H9 (cell line): ENCODE data around the gene SMTN. TPM values are rescaled to one million over a fixed set of nuclear protein-coding genes. Genes with fewer than 3 reads are reported as not detected.

ENCODE experiments used
- DNase-seq: peaks from one replicate; pipeline ENCODE4 v3.0.0-alpha.2; 2017
- H2AFZ ChIP-seq: one replicate; pipeline ENCODE4 v1.6.1; 2013; ENCODE audit warnings: mild to moderate bottlenecking, low read length, control low read depth, moderate library complexity
- H2AK5ac ChIP-seq: 2 replicates; pipeline ENCODE4 v1.6.1; 2013; ENCODE audit warnings: low read length, control low read depth, mixed read lengths; ENCODE audit not compliant: insufficient read length
- H2BK120ac ChIP-seq: one replicate; pipeline ENCODE4 v1.6.1; 2013; ENCODE audit warnings: low read depth, mild to moderate bottlenecking, low read length, control low read depth, inconsistent platforms; ENCODE audit not compliant: poor library complexity, severe bottlenecking
- H2BK12ac ChIP-seq: 2 replicates; pipeline ENCODE4 v1.6.1; 2013; ENCODE audit warnings: low read length, control low read depth, mixed read lengths, low read depth; ENCODE audit not compliant: insufficient read length
- H2BK15ac ChIP-seq: 2 replicates; pipeline ENCODE4 v1.6.1; 2013; ENCODE audit warnings: low read depth, low read length, control low read depth
- H2BK20ac ChIP-seq: one replicate; pipeline ENCODE4 v1.6.1; 2013; ENCODE audit warnings: low read depth, mild to moderate bottlenecking, low read length, control low read depth, inconsistent platforms; ENCODE audit not compliant: poor library complexity, severe bottlenecking
- H2BK5ac ChIP-seq: 2 replicates; pipeline ENCODE4 v1.6.1; 2013; ENCODE audit warnings: low read length, control low read depth, mixed read lengths; ENCODE audit not compliant: insufficient read length
- H3K14ac ChIP-seq: 2 replicates; pipeline ENCODE4 v1.6.1; 2013; ENCODE audit warnings: low read length, control low read depth; ENCODE audit not compliant: insufficient read depth
- H3K18ac ChIP-seq: 2 replicates; pipeline ENCODE4 v1.6.1; 2013; ENCODE audit warnings: low read depth, mild to moderate bottlenecking, mixed read lengths, low read length, control low read depth; ENCODE audit not compliant: insufficient read length
- H3K23ac ChIP-seq: 2 replicates; pipeline ENCODE4 v1.6.1; 2013; ENCODE audit warnings: low read length, control low read depth, mixed read lengths, low read depth; ENCODE audit not compliant: insufficient read length
- H3K23me2 ChIP-seq: 2 replicates; pipeline ENCODE4 v1.6.1; 2013; ENCODE audit warnings: low read depth, mild to moderate bottlenecking, mixed read lengths, low read length, control low read depth; ENCODE audit not compliant: insufficient read length, poor library complexity, severe bottlenecking
- H3K27ac ChIP-seq: 2 replicates; pipeline ENCODE4 v1.5.1; 2013; ENCODE audit warnings: low read length, control low read depth, mixed read lengths, low read depth; ENCODE audit not compliant: insufficient read length
- H3K27me3 ChIP-seq: 2 replicates; pipeline ENCODE4 v1.6.1; 2013; ENCODE audit warnings: low read length, control low read depth, inconsistent platforms; ENCODE audit not compliant: insufficient read depth
- H3K4ac ChIP-seq: 2 replicates; pipeline ENCODE4 v1.6.1; 2013; ENCODE audit warnings: low read depth, mild to moderate bottlenecking, control low read depth, inconsistent platforms, low read length, moderate library complexity
- H3K4me1 ChIP-seq: 2 replicates; pipeline ENCODE4 v1.6.1; 2013; ENCODE audit warnings: low read length, control low read depth, inconsistent platforms; ENCODE audit not compliant: insufficient read depth
- H3K4me2 ChIP-seq: 2 replicates; pipeline ENCODE4 v1.6.1; 2013; ENCODE audit warnings: low read length, control low read depth, mixed read lengths; ENCODE audit not compliant: insufficient read length, insufficient read depth
- H3K56ac ChIP-seq: 2 replicates; pipeline ENCODE4 v1.6.1; 2013; ENCODE audit warnings: low read depth, mild to moderate bottlenecking, mixed read lengths, low read length, control low read depth; ENCODE audit not compliant: insufficient read length
- H3K79me1 ChIP-seq: 2 replicates; pipeline ENCODE4 v1.6.1; 2013; ENCODE audit warnings: low read depth, mild to moderate bottlenecking, moderate library complexity, low read length, control low read depth, inconsistent platforms; ENCODE audit not compliant: insufficient read depth, poor library complexity, severe bottlenecking
- H3K79me2 ChIP-seq: 2 replicates; pipeline ENCODE4 v1.6.1; 2013; ENCODE audit warnings: low read length, control low read depth, inconsistent platforms; ENCODE audit not compliant: insufficient read depth
- H3K9ac ChIP-seq: 2 replicates; pipeline ENCODE4 v1.6.1; 2013; ENCODE audit warnings: low read length, control low read depth, mixed read lengths; ENCODE audit not compliant: insufficient read length; ENCODE audit errors: extremely low read depth
- H3K9me3 ChIP-seq: one replicate; pipeline ENCODE4 v1.6.1; 2013; ENCODE audit warnings: low read depth, low read length, inconsistent platforms; ENCODE audit not compliant: control insufficient read depth
- H3T11ph ChIP-seq: one replicate; pipeline ENCODE4 v1.6.1; 2013; ENCODE audit warnings: mild to moderate bottlenecking, low read length, control low read depth, inconsistent platforms
- H4K20me1 ChIP-seq: one replicate; pipeline ENCODE4 v1.6.1; 2013; ENCODE audit not compliant: control insufficient read depth, insufficient read length, insufficient read depth
- H4K5ac ChIP-seq: 2 replicates; pipeline ENCODE4 v1.6.1; 2013; ENCODE audit warnings: low read depth, mild to moderate bottlenecking, mixed read lengths, low read length, control low read depth; ENCODE audit not compliant: insufficient read length
- H4K8ac ChIP-seq: replicated peaks from 2 replicates; pipeline ENCODE4 v1.6.1; 2013; ENCODE audit warnings: low read length, control low read depth, mixed read lengths, low read depth; ENCODE audit not compliant: insufficient read length
- H4K91ac ChIP-seq: 2 replicates; pipeline ENCODE4 v1.6.1; 2013; ENCODE audit warnings: low read depth, mild to moderate bottlenecking, moderate library complexity, mixed read lengths, low read length, control low read depth; ENCODE audit not compliant: insufficient read length
- H3K27ac Mint-ChIP-seq, 3 experiments: 2 replicates in 2 of 3; 3 replicates in 1 of 3; pipeline ENCODE4 v1.8.0; 2020 to 2021; ENCODE audit warnings: mixed read lengths in 3 of 3, mild to moderate bottlenecking in 1 of 3, moderate library complexity in 1 of 3
- H3K27me3 Mint-ChIP-seq: 2 replicates; pipeline ENCODE4 v1.8.0; 2021; ENCODE audit warnings: low read depth, mild to moderate bottlenecking, moderate library complexity, mixed read lengths
- H3K36me3 Mint-ChIP-seq, 3 experiments: 2 replicates in 2 of 3; 3 replicates in 1 of 3; pipeline ENCODE4 v1.8.0; 2020 to 2021; ENCODE audit warnings: low read depth in 3 of 3, mixed read lengths in 3 of 3; ENCODE audit not compliant: insufficient read depth in 1 of 3
- H3K4me1 Mint-ChIP-seq, 2 experiments: 2 replicates each; pipeline ENCODE4 v1.8.0; 2020; ENCODE audit warnings: mixed read lengths in 2 of 2
- H3K4me3 Mint-ChIP-seq, 2 experiments: 2 replicates in 1 of 2; 3 replicates in 1 of 2; pipeline ENCODE4 v1.8.0; 2020 to 2021; ENCODE audit warnings: mild to moderate bottlenecking in 2 of 2, mixed read lengths in 2 of 2, moderate library complexity in 1 of 2
- H3K9me3 Mint-ChIP-seq, 2 experiments: 2 replicates in 1 of 2; 3 replicates in 1 of 2; pipeline ENCODE4 v1.8.0; 2020; ENCODE audit warnings: mild to moderate bottlenecking in 2 of 2, mixed read lengths in 2 of 2, moderate library complexity in 1 of 2
- CTCF ChIP-seq: fragments of 200-600 bp; sonication (generic); conservative IDR thresholded peaks from 3 replicates; pipeline ENCODE4 v1.8.0; 2021; ENCODE audit warnings: antibody characterized with exemption, mild to moderate bottlenecking
- WGBS: extraction: QIAGEN DNeasy Blood & Tissue Kit; methylation state at CpG from one replicate; pipeline ENCODE4 v1.1.7; 2013; ENCODE audit warnings: missing lambda C conversion rate, low lambda C conversion rate, mixed read lengths; ENCODE audit not compliant: insufficient read length; ENCODE audit errors: extremely low coverage; 5-methylcytosine and 5-hydroxymethylcytosine counted together
- total RNA-seq: library from RNA; stranded (reverse); gene quantifications from 2 replicates; pipeline ENCODE4 v1.2.1, GENCODE V29; 2021

Gene SMTN
- total RNA-seq, 1 experiment from 2014 or later: 23.4 TPM

DNA sequence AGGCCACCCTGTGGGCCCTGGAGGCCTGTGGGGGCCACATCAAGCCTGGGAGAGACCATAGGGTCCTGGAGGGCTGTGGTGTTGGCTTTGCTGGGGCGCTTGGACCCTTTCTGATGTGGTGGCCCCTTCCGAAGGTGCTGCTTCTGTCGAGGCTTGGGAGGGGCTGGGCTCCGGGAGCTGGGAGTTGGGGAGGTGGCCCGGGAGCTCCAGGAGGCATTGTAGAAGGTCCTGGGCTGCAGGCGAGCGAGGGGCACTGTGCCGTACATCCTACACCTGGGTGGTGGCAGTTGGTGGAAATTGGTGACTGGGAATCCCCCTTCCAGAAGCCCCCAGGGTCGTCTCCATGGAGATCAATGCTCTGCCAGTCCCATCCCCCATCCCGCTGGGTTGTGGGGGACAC is 56.6 kb downstream of the SMTN start:
- peaks cover 15 to 20% of the 10 kb centered on the region in 2 experiments for H3K4me1 Mint-ChIP-seq

More for the DNA sequence above, 56.6 kb downstream of the SMTN start:
- no peak for DNase-seq
- Histone ChIP-seq H2BK12ac (no peak overlapping the region), H4K5ac (no peak overlapping the region), H2BK15ac (no peak overlapping the region), H4K8ac (no peak overlapping the region), H3T11ph (no peak overlapping the region), H3K27ac (no peak overlapping the region), H2AFZ (no peak overlapping the region), H3K14ac (no peak overlapping the region), H3K79me1 (peaks cover 9% of the 10 kb centered on the region), H2BK20ac (no peak overlapping the region), H3K56ac (no peak overlapping the region), H3K9ac (no peak overlapping the region), H2AK5ac (no peak overlapping the region), H4K91ac (no peak overlapping the region), H2BK120ac (no peak overlapping the region), H4K20me1 (no peaks in the 10 kb centered on the region), H2BK5ac (no peak overlapping the region), H3K4ac (no peak overlapping the region), H3K4me2 (no peak overlapping the region), H3K23me2 (peaks cover 11% of the 10 kb centered on the region), H3K27me3 (no peaks in the 10 kb centered on the region), H3K4me1 (peaks cover 7% of the 10 kb centered on the region; the same call in 1 of the 2 replicates), H3K79me2 (peaks cover 10% of the 10 kb centered on the region; the same call in 1 of the 2 replicates), H3K9me3 (no peaks in the 10 kb centered on the region), H3K18ac (no peak overlapping the region), H3K23ac (no peak overlapping the region)
- TF ChIP-seq CTCF: no peak
- WGBS: no CpG with 5 or more reads among the region's 10 CpGs
- H3K27ac Mint-ChIP-seq: no peak overlapping the region
- peaks cover 26 to 34% (median 29%) of the 10 kb centered on the region in 3 experiments; a peak in 6 of 7 replicates for H3K36me3 Mint-ChIP-seq
- H3K27me3 Mint-ChIP-seq: no peaks in the 10 kb centered on the region; the same call in 1 of the 2 replicates
- no peak overlapping the region for H3K4me3 Mint-ChIP-seq
- no peaks in the 10 kb centered on the region for H3K9me3 Mint-ChIP-seq
